ENCODE data around the gene UNC5A. TPM values are rescaled to one million over a fixed set of nuclear protein-coding genes. Genes with fewer than 3 reads are reported as not detected.

Gene UNC5A
- total RNA-seq, 1 donor from 2014 or later: 5.6 TPM

GRCh38 chr5:176776916-176777315, 33.4 kb upstream of the UNC5A start:
- peaks cover 3% of the 10 kb centered on the region for H3K27me3 Mint-ChIP-seq (ENCODE audit: unreplicated experiment)
- DNase-seq: no peak
- no peak overlapping the region for H3K4me3 Mint-ChIP-seq (ENCODE audit: unreplicated experiment)
- no peaks in the 10 kb centered on the region for H3K4me1 Mint-ChIP-seq (ENCODE audit: low read depth, unreplicated experiment)
- H3K27ac Mint-ChIP-seq (ENCODE audit: unreplicated experiment): no peak overlapping the region
- H3K36me3 Mint-ChIP-seq (ENCODE audit: unreplicated experiment): peaks cover 5% of the 10 kb centered on the region
- TF ChIP-seq CTCF (IDR thresholded peaks at IDR 0.05; ENCODE audit: partially characterized antibody, unreplicated experiment): no peak
- peaks cover 3% of the 10 kb centered on the region for H3K9me3 Mint-ChIP-seq (ENCODE audit: unreplicated experiment)

- H3K4me1 Mint-ChIP-seq (ENCODE audit: low read depth, unreplicated experiment): no peaks in the 10 kb centered on the region
- peaks cover 5% of the 10 kb centered on the region for H3K36me3 Mint-ChIP-seq (ENCODE audit: unreplicated experiment)
- peaks cover 4% of the 10 kb centered on the region for H3K27me3 Mint-ChIP-seq (ENCODE audit: unreplicated experiment)
- DNase-seq: no peak
- no peak overlapping the region for H3K27ac Mint-ChIP-seq (ENCODE audit: unreplicated experiment)
- no peak overlapping the region for H3K4me3 Mint-ChIP-seq (ENCODE audit: unreplicated experiment)
- peaks cover 3% of the 10 kb centered on the region for H3K9me3 Mint-ChIP-seq (ENCODE audit: unreplicated experiment)
- no peak for TF ChIP-seq CTCF (IDR thresholded peaks at IDR 0.05; ENCODE audit: partially characterized antibody, unreplicated experiment)
These were observed 31.4 kb upstream of the UNC5A start for GRCh38 chr5:176778921-176779465.

- Mint-ChIP-seq H3K36me3 (ENCODE audit: unreplicated experiment) (peaks cover 5% of the 10 kb centered on the region), H3K27me3 (ENCODE audit: unreplicated experiment) (peaks cover 8% of the 10 kb centered on the region), H3K4me1 (ENCODE audit: low read depth, unreplicated experiment) (peaks cover 4% of the 10 kb centered on the region), H3K9me3 (ENCODE audit: unreplicated experiment) (peaks cover 3% of the 10 kb centered on the region), H3K27ac (ENCODE audit: unreplicated experiment) (no peak overlapping the region), H3K4me3 (ENCODE audit: unreplicated experiment) (no peak overlapping the region)
- no peak for TF ChIP-seq CTCF (IDR thresholded peaks at IDR 0.05; ENCODE audit: partially characterized antibody, unreplicated experiment)
- DNase-seq: no peak
These were observed 30.8 kb upstream of the UNC5A start for GRCh38 chr5:176779537-176779936.

- no peak for TF ChIP-seq CTCF (IDR thresholded peaks at IDR 0.05; ENCODE audit: partially characterized antibody, unreplicated experiment)
- no peak for DNase-seq
- Mint-ChIP-seq H3K9me3 (ENCODE audit: unreplicated experiment) (peaks cover 3% of the 10 kb centered on the region), H3K4me1 (ENCODE audit: low read depth, unreplicated experiment) (peaks cover 8% of the 10 kb centered on the region), H3K4me3 (ENCODE audit: unreplicated experiment) (no peak overlapping the region), H3K36me3 (ENCODE audit: unreplicated experiment) (no peaks in the 10 kb centered on the region), H3K27ac (ENCODE audit: unreplicated experiment) (no peak overlapping the region), H3K27me3 (ENCODE audit: unreplicated experiment) (peaks cover 8% of the 10 kb centered on the region)
These were observed 29.9 kb upstream of the UNC5A start for GRCh38 chr5:176780176-176781053.

GRCh38 chr5:176781054-176781375, 29.3 kb upstream of the UNC5A start:
- TF ChIP-seq CTCF (IDR thresholded peaks at IDR 0.05; ENCODE audit: partially characterized antibody, unreplicated experiment): no peak
- H3K27me3 Mint-ChIP-seq (ENCODE audit: unreplicated experiment): peaks cover 8% of the 10 kb centered on the region
- no peak overlapping the region for H3K27ac Mint-ChIP-seq (ENCODE audit: unreplicated experiment)
- peaks cover 8% of the 10 kb centered on the region for H3K4me1 Mint-ChIP-seq (ENCODE audit: low read depth, unreplicated experiment)
- no peak overlapping the region for H3K4me3 Mint-ChIP-seq (ENCODE audit: unreplicated experiment)
- H3K36me3 Mint-ChIP-seq (ENCODE audit: unreplicated experiment): no peaks in the 10 kb centered on the region
- no peak for DNase-seq
- H3K9me3 Mint-ChIP-seq (ENCODE audit: unreplicated experiment): peaks cover 3% of the 10 kb centered on the region

Measured in glutamatergic neuron (in vitro differentiated cells).